GM12801 (cell line): Measurements from ENCODE around the gene SNTN.

Experiments used
- TF ChIP-seq, protein P1 (sequence below): IDR thresholded peaks from one replicate; pipeline ENCODE4 v1.5.1; 2011; ENCODE audit warnings: control low read depth; ENCODE audit not compliant: insufficient read length; ENCODE audit errors: extremely low read depth

The SNTN gene

DNA sequence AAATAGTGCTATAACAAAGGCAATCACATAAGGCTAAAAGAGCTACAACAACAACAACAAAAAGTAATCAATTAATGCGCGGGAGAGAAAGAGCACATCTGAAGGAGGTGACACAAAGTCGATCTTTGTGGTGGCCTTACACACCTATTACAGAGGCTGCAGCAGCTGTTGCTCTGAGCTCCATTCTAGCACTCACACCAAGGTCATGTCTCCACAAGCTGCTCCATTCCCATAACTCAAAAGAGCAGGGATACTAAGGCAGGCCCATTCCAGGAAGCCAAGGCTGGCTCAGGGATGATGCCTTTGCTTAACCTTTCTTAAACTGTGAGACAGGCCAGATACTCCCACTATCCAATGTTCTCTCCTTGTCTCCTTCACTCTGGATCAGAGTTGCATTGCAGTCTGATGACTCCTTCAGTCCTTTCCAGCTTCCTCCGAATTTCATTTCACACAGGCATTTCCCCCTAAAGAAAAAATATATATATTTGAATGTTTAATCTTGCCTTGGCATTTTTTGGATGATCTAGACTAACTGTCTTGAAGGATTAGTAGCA lies 52.7 kb downstream of the SNTN start:
- TF ChIP-seq, protein P1, sequence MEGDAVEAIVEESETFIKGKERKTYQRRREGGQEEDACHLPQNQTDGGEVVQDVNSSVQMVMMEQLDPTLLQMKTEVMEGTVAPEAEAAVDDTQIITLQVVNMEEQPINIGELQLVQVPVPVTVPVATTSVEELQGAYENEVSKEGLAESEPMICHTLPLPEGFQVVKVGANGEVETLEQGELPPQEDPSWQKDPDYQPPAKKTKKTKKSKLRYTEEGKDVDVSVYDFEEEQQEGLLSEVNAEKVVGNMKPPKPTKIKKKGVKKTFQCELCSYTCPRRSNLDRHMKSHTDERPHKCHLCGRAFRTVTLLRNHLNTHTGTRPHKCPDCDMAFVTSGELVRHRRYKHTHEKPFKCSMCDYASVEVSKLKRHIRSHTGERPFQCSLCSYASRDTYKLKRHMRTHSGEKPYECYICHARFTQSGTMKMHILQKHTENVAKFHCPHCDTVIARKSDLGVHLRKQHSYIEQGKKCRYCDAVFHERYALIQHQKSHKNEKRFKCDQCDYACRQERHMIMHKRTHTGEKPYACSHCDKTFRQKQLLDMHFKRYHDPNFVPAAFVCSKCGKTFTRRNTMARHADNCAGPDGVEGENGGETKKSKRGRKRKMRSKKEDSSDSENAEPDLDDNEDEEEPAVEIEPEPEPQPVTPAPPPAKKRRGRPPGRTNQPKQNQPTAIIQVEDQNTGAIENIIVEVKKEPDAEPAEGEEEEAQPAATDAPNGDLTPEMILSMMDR = no peak

DNA sequence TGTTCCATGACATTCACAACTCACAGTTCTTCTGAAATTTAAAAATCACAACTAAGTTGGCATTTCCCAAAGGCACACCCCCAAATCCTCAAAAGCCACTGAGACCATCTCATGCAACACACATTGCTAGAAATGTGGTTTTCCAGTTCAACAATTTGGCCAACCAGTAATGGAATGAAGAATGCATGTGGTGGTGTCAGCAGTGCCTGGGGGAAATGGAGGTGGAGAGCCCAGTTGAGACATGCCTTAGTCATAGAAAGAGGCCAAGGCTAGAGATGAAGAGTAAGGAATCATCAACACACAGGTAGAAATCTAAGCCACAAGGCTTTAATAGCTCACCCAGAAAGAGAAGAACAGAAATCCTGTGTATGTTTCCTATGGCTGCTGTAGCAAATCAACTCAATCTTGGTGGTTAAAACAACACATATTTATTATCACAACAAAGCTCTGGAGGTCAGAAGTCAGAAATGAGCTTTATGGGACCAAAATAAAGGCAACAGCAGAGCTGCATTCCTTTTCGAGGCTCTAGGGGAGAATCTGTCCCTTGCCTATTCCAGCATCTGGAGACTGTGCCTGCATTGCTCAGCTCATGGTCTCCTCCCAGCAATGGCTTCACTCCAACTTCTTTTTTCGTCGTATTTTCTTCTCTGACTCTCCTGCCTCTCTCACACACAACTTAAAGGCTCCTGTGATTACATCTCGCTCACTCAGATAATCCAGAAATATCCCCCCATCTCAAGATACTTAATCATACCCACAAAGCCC lies 54.0 kb downstream of the SNTN start:
- TF ChIP-seq, protein P1 = no peak

DNA sequence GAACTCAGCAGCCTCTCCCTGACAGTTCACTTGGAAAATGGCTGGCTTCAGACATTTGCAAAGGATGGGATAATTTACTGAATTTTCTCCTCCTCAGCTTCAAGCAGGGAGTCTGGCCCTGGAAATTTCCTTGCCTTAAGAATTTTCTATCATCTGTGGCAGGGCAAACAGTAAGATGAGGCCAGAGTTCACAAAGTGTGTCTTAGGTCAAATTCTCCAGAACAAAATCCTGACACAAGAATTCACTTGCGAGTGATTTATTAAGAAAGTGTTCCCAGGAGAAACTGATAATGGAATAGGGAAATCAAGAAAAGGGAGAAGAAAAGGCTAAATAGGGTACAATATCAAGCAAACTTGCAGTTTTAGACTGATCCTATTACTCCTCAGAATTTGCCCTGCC lies 55.3 kb downstream of the SNTN start:
- TF ChIP-seq, protein P1 = no peak

DNA sequence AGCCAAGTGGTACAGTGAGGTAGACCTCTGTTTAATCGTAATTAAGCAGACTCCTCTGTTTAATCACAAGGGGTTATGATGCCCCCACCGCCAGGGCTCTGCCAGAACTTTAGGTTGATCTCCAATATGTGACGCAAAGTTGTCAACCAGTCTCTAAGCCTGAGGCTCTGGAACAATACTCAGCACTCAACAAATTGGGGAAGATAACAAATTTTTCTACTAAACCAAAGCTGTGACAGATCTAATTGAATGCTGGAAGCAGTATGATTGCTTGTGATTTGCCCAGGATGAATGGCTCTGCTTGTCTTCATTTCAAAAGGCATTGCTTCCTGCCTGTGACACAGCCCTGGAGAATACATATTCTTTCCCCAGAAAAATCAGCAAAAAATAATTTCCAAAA lies 57.1 kb downstream of the SNTN start:
- TF ChIP-seq, protein P1 = no peak
